Esophagus muscularis mucosa (tissue), 4 donors: ENCODE measurements around the gene HHIPL1.

Source experiments
- CTCF ChIP-seq, 3 experiments: fragments of 200-600 bp in 2 of 3; fragments of 450-650 bp in 1 of 3; sonication (generic) in 2 of 3; IDR thresholded peaks; one replicate each; pipeline ENCODE4 v1.5.1; 2017 to 2019; ENCODE audit warnings: antibody characterized with exemption in 3 of 3, mild to moderate bottlenecking in 2 of 3, moderate library complexity in 1 of 3
- EP300 ChIP-seq: sonication (generic); formaldehyde crosslinking; IDR thresholded peaks from one replicate; pipeline ENCODE4 v1.6.1; 2017; ENCODE audit warnings: antibody characterized with exemption
- POLR2A ChIP-seq: fragments of 450-650 bp; IDR thresholded peaks from one replicate; pipeline ENCODE4 v1.6.1; 2017; ENCODE audit warnings: antibody characterized with exemption, moderate library complexity, mild to moderate bottlenecking, low read depth
- POLR2AphosphoS5 ChIP-seq, 2 donors: sonication (generic); formaldehyde crosslinking; IDR thresholded peaks; one replicate each; pipeline ENCODE4 v1.6.1; 2017; ENCODE audit warnings: antibody characterized with exemption in 2 of 2

DNA sequence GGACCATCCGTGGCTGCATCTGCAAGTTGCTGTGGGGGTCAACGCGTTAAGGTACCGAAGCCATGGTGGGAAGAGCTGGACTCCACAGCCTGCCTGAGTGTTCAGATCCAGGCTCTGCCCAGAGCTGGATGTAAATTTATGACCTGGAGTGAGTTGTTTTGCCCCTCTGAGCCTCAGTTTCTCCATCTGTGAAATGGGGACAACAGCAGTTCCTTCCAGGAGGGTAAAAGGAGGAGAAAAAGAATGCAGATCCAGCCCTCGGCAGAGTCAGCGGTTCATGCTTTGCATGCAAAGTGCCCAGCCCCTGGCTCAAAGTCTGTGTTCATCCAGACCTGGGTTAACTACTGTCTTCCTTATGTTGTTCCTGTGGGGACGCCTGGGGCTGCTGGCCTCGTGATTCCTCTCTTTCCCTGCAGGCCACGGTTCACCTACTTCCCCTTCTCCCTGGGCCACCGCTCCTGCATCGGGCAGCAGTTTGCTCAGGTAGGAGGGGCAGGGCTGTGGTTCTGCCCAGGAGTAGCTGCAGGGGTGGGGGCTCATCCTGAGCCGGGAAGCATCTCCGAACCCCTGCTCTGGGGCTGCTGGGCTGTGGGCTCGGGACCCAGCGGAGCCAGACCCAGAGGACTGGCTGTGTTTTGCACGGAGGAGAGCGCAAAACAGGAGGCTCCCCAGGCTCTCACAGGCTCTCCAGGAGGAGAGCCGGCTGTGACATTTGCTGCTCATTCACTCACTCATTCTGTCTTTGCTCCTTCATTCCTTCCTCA is 81.0 kb downstream of the HHIPL1 start:
- TF ChIP-seq CTCF (IDR thresholded peaks at IDR 0.05) (no peak), POLR2A (no peak), POLR2AphosphoS5 (IDR thresholded peaks at IDR 0.05) (no peak), EP300 (no peak)
